Ramos (cell line): ENCODE measurements around the gene GABRB2.

Source experiments
- in situ Hi-C: fragments of 300-500 bp; cut with MboI; formaldehyde crosslinking; loops from one replicate; pipeline ENCODE4 v1.14.3; 2022; ENCODE audit warnings: low sequenced_read_pairs; ENCODE audit not compliant: unreplicated experiment

GABRB2 gene

DNA sequence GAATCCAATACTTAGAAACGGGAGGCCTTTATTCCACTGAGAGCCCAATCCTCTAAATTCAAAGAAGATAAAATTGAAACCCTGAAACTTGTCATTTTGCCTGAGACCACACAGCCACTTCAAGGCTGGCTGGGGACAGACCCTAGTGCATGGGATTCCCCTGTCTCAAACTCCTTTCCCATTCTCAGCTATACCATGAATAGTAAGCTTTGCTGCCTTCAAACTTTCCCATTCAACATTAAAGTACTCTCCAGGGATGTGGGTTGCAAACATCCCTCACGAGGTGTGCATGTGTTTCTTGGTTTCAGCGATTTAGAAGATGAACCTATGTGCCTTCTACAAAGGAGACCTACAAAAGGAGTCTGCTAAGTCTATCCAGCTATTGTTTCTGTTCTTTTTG, 64.6 kb downstream of the GABRB2 start:
- in situ Hi-C loops, result no loop called here

DNA sequence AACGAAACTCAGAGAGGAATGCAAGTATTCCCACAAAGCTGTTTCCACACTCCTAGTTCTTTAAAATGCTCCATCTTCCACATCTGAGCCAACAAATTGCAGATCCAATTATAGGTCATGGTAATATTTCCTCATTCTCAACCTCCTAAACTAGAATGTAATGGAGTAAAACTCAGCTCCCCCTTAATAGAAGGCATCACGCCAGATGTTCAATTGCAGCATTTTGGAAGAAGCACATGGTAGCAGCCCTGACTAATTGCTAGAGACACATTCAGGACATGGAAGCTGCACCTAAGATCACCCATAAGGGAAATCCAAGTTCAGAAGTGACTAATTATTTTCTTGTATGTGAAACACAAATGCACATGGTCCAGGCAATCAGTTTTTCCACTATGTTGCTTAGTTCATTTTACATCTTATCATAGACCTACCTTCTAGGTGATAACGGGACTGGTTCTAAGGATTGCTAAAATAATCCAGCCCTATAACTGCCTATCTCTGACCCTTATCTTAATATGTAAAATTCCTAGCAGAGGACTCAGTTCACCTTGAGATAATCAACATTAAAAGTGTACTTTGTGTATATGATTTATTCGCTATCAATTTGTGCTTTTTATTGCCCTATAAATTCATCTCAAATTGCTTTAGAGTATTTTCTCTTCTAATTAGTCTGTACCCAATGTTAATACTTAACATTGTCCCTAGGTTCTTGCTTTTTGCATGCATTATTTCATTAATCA, 75.1 kb downstream of the GABRB2 start:
- in situ Hi-C loops, result no loop called here

DNA sequence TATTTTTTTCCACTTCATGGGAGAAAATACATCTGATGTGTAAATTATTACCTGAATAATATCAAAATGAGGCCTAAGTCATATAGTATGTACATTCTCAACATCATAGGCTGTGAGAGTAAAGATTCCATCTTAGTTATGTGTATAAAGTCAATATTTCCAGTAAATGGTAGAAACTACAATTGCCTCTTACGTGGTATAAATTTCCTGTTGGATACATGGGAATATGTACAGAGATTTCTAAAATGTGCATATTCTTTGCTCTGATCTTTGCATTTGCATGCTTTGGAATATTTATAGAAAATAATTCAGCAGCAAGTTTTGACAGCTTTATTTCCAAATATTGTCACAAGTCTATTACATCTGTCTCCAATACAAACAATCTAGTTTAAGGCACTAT, 78.8 kb downstream of the GABRB2 start:
- in situ Hi-C loops, result no loop called here

DNA sequence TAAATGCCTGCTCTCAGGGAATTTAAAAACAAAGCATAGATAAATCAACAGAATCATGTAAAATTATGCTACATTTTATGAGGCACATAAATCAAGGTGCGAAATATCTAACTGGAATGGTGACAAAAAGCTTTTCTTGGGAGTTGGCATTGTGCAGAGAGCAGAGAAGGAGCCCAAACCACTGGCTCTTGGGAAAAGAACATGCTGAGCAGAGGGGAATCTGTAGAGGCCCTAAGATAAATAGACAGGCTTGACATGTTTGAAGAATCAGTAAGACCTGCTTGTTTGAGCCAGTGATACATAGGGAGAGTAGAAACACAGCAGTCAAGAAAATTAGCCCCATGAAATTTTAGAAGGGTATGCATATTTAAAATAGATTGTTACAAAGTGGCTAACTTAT, 85.8 kb downstream of the GABRB2 start:
- in situ Hi-C loops, result no loop called here

DNA sequence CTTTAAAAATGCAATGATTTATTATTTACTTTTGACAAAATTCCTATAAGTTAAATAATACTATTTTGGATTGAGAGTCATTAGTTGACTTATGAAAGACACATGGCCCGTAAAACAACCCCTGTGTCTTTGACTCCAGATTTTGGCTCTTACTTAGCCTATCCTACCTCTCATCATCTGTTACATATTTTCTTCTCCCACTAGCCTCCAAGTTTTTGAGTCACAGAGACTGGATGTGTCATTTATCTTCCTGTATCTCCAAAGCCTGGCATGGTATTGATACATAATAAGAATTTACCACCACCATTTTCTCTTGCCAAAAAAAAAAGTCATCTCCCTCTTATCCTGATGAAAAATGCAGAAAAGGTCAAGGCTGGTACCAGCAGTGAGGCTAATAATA, 99.9 kb downstream of the GABRB2 start:
- in situ Hi-C loops, result no loop called here

DNA sequence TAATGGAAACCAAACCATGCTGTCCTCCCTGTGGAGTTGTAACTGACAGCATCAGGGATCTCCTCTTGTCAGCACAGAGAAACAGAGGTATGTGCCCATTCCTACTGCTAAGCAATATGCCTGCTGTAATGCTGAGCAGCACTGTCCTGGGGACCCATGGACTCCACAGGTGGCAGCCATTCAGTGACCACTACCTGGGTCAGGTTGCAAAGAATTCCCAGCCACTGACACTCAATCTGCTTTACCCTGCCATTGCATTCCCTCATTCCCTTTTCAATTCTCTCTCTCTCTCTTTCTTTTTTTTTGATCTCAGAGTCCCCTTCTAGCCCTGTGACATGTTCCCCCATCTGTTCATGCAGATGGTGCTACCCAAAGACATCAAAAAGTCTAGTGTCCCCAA, 104.1 kb downstream of the GABRB2 start:
- in situ Hi-C loops, result no loop called here

DNA sequence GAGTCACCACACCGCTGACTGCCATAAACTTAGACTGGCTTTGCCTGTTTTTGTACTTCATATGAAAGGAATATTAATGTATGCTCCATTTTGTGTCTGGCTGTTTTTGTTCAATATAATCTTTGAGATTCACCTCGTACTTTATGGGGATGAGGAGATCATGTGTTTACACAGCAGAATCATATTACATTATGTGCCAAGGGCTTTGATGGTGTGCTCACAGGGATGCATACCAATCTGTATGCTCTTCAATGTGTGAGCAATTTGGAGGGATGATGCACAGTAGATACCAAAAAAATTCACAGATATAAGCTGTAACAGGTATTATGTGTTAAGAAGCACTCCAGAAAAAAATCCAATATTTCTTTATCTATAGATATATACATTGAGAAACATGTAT, 113.7 kb downstream of the GABRB2 start:
- in situ Hi-C loops, result no loop called here

DNA sequence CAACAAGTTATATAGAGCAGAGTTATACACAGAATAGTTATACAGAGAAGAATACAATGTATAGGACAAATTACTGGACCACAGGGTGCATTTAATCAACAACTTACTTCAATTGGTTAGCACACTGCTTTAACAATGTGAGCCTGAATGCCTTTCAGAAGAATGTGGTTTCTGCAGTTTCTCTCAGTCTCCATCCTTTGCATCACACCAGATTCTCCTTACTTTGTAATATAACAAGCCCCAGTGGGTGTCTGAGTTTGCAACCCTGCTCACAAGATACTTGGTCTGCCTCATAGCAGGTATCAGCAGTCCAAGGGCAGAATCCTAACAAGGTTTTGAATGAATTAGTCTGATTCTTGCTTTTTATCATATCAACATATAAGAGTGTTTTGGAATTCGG, 114.6 kb downstream of the GABRB2 start:
- in situ Hi-C loops, result no loop called here

DNA sequence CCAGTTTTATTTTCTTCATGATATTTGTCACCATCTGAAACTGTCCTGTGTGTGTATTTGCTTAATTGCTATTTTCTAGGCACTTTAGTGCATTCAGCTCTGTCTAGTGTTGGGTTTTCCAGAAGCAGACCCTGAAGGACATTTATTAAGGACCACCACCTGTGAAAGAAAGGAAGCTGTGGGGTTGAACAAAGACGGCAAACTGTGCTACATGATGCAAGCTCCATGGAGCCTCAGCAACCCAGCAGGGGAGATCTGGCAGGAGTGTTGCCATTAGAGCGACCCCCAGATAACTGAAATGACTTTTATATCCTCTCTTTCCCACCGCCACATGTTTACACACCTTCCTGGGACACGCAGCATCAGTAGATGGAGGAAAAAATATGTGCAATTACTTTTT, 125.5 kb downstream of the GABRB2 start:
- in situ Hi-C loops, result no loop called here

DNA sequence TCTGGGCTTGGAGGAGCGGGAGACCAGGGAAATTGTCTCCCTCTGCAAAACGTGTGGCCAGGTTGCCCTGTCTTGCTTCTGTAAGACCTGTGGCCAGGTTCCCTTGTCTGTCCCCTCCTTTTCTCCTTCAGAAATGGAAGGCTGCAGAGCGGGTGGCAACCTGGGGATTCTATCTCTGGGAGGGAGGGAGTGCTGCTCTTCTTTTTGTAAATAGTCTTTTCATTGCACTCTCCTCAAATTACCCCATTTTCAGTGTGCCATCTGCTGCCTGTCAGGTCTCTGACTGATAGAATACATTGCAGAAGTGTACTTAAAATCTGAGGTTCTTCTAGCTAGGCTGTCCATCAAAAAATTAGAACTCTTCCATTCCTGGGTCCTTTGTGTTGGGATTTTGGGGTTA, 126.0 kb downstream of the GABRB2 start:
- in situ Hi-C loops, result no loop called here

DNA sequence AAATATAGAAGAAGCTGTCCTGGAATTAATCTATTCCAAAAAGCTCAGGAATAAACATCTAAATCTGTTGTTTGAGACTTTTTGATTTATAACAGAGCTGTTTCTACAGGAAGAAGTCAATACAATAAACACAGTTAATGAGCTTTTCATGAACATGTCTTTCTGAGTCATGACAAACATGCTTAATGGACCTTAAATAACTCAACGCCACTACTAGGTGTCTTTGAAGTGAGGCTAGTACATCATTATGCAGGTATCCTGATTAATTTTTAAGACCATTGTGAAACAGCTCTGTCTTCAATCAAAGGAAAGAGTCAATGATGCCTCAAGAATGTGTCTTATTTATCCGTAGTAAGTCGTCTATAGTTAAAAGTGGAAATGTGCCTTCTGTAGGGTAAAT, 131.6 kb downstream of the GABRB2 start:
- in situ Hi-C loops, result no loop called here

DNA sequence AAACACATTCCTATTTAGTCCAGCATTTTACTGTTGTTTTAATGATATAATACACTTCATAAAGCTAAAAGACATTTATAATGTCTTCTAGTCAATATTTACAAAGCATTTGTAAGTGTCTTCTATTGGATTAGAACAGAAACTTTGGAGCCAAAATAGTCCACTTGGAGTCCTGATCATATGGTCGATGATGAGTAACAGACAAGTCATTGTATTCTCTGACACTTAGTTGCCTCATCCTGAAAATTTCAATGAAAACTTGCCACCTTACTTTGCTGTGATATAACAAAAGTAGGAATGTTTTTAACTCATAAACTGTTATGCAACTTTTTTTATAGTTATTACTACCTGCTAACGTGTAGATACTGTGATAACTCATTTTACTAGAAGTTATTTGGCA, 132.5 kb downstream of the GABRB2 start:
- in situ Hi-C loops, result no loop called here

DNA sequence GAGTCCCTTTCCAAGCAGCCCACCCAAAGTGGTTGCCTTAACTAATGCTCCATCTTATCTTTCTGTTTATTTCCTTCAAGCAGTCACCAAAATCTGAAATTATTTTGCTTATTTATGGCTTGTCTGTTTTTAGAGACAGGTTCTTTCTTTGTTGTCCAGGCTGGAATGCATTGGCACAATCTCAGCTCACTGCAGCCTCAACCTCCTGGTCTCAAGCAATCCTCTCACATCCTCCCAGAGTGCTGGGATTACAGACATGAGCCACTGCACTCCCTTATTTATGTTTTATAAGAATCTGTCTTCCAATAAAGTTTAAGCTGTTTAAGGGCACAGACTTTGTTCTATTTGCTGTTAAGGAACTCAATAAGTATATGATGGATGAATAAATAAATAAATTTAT, 133.7 kb downstream of the GABRB2 start:
- in situ Hi-C loops, result no loop called here

DNA sequence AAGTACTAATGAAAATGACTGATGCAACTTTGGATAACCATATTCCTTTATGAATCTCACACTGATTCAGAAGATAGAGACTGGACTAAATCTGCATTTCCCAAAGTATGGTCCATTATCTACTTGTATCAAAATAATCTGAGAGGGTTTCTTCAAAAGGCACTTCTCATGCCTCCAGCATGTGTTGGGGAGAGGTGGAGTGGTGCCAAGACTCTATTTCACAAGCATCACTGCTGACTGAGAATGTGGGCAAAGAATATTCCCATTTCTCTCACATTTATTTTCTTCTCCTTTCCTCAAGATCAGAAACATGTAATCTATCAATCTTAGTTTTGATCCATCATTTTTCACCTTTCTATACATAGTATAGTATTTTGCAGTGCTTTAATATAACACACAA, 135.4 kb downstream of the GABRB2 start:
- in situ Hi-C loops, result no loop called here

DNA sequence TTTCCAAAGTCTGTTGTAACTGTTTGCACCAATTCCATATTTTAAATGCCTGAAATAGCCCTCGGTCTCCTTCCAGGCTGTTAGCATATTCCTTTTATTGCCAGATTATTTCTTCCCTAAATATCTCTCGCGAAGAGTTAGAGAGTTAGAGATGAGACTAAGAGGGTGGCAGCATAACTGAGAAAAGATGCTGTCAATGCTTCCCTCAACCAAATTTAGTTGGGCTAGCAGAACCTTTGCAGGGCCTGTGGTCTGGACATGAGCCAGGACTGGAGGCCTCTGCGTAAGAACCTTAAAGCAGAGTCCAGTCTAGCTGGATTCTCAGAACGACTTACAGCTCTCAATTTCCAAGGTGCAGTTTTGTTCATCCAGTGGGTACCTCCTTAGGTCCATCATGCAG, 135.9 kb downstream of the GABRB2 start:
- in situ Hi-C loops, result no loop called here

DNA sequence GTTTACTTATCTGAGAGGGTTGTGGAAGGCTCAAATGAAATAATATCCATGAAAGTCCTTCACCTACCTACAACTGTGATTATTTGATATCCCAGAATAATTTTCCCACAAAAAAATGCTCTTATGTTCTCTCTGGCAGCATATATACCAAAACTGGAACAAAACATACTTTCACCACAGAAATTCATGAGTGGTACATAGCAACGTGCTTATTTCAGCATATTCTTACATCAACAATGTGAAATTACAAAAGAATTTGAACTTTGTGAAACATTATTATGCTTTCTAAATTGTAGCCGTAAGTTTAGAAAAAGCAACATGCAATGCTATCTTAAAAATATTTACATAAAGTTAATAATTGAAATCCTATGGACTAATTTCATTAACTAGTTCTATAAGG, 137.1 kb downstream of the GABRB2 start:
- in situ Hi-C loops, result no loop called here

DNA sequence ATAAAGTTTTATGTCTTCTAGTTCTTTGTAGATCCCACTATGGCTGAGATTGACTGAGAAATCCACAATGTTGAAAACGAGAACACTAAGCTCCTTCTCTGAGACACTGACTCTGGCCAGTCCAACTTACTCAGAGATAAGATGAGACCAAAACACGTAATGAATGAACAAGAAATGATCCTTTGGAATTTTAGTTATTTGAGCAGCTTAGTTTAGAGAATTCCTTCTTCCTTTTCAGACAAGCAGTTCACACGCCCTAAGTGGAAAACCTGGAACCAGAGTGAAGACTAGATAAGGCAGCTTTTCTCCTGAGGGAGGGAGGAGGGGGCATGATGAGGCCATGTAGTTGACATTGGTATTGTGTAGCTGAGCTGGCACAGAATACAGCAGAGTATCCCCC, 139.6 kb downstream of the GABRB2 start:
- in situ Hi-C loops, result no loop called here

DNA sequence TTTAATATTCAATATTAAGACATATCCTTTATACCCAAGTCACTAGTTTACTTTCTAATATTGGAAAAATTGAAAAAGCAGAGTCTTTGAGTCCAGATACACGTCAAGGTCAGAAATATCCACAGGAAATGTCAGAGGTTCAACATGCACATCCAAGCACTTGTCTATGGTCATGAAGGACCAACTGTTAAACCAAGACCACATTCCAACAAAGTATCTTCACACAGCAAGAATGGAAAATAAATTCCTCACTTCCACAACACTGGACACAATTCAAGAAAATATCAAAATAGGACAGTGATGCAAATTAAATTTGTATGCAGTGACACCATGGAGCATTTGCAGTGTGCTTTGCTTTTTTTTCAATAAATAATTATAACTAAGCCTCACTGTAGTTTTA, 142.5 kb downstream of the GABRB2 start:
- in situ Hi-C loops, result no loop called here

DNA sequence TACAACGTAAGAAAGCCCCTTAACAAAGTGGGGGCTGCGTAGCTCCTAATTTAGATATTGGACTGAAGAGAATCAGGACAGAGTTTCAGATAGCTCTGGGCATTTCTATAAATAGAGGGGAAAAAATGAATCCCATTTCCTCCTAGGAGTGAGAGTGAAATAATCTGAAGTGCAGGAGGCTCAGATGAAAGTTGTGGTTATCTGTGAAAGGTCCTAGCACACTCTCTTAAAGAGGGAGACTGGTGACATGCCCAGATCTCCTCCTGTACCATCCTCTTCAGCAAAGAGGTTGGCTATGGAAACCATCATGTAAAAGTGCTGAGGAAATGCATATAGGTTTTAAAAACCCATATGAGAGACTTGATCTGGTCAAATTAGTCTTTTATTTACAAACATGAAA, 143.4 kb downstream of the GABRB2 start:
- in situ Hi-C loops, result no loop called here

DNA sequence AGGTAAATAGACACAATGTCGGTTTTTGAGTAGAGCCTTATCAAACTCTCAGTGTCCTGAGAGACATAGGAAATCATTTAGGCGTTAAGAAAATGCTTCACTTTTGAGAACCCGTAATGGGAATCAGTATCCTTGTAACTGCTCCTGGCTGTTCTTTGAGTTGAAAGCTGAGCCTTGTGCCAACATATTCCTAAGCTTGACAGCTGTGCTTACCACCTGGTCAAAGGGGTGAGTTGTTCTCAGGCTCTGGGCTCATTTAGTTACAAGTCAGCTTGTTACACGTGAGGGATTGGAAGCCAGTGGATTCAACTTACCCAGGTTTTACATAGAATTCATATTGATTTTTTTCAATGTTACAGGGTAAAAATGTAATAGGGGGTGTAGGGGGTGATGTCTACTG, 145.9 kb downstream of the GABRB2 start:
- in situ Hi-C loops, result no loop called here

DNA sequence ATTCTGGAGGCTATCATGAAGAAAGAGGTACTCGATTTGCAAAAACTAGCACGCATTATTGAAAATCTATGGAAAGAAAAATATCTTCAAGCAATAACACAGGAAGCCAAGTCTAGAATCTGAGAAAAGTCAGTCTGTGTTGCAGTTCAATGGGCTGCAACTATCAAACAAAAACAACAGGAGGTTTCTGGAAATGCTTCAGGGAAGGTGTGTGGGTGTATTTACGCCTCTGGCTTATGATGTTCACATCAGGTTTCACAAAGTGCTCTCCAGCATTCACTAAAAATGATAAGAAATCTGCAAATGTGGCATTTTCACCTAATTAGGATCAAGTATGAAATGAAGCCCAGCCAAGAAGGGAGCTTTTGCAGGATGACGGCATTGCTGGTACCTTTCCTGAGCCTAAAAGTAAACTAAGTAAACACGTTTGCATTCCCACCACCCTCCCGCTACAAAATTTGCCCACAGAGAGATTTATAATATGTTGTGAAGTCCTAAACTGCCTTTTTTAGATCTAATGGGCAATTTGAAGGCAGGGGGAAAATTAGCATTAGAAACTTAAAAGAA, 146.4 kb downstream of the GABRB2 start:
- in situ Hi-C loops, result no loop called here

DNA sequence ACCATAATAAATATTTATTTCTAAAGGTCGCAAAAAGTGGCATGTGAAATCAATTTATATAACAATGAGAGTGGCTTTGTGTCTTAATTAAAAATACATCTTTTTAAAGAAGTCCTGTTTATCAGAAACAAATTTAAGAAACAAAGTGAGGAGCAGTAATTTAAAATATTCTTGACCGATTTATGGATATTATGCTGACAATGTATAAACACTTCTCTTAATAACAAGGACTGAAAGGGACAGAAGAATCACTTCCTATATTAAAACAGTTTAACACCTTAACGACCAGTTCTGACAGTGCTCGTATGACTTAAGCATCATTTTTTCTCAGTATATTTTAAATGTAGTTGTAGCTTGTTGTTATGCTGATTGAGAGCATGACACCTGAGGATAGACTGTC, 149.1 kb downstream of the GABRB2 start:
- in situ Hi-C loops, result no loop called here
